Measurements from ENCODE around the gene GOLGA1. TPM values are rescaled to one million over a fixed set of nuclear protein-coding genes. Genes with fewer than 3 reads are reported as not detected.

GOLGA1 gene
- total and polyA plus RNA-seq, 9 of the 15 experiments (the other 6 are each of a cell fraction or from before 2014, with no cell fraction given): 2.9 to 15.9 (median 8.5) TPM

GRCh38 chr9:124855944-124856765, 84.7 kb downstream of the GOLGA1 start (continued):
- TF ChIP-seq PML (IDR thresholded peaks at IDR 0.05; ENCODE audit: low read length) (no peak; the same call in 1 of the 2 replicates), ZNF143 (CRISPR knock-in tag; IDR thresholded peaks at IDR 0.05) (no peak), ZNF354B (CRISPR knock-in tag; IDR thresholded peaks at IDR 0.05) (no peak), BRF2 (IDR thresholded peaks at IDR 0.05; ENCODE audit: borderline replicate concordance, insufficient read depth, insufficient read length) (no peak), RBFOX2 (IDR thresholded peaks at IDR 0.05; ENCODE audit: low read depth, low read length) (peak; percentile 81), MLX (CRISPR knock-in tag; conservative IDR thresholded peaks at IDR 0.05) (no peak), ZNF740 (CRISPR knock-in tag; IDR thresholded peaks at IDR 0.05) (no peak), ZNF740 (tag; IDR thresholded peaks at IDR 0.05) (no peak), SREBF1 (IDR thresholded peaks at IDR 0.05; ENCODE audit: borderline replicate concordance, low read depth, low read length) (no peak), MAZ (CRISPR knock-in tag; conservative IDR thresholded peaks at IDR 0.05 in 1 of 2, IDR thresholded peaks at IDR 0.05 in 1 of 2) (no peak), CAMTA2 (CRISPR knock-in tag; conservative IDR thresholded peaks at IDR 0.05) (no peak), GABPA (tag; conservative IDR thresholded peaks at IDR 0.05; ENCODE audit: low read depth) (no peak), HINFP (tag; conservative IDR thresholded peaks at IDR 0.05; ENCODE audit: low read depth) (no peak), ZBTB5 (IDR thresholded peaks at IDR 0.05) (no peak), DPF2 (IDR thresholded peaks at IDR 0.05) (no peak), SIRT6 (IDR thresholded peaks at IDR 0.05; ENCODE audit: low read depth, low read length) (peak; percentile 23)
- TF ChIP-seq, protein P1, sequence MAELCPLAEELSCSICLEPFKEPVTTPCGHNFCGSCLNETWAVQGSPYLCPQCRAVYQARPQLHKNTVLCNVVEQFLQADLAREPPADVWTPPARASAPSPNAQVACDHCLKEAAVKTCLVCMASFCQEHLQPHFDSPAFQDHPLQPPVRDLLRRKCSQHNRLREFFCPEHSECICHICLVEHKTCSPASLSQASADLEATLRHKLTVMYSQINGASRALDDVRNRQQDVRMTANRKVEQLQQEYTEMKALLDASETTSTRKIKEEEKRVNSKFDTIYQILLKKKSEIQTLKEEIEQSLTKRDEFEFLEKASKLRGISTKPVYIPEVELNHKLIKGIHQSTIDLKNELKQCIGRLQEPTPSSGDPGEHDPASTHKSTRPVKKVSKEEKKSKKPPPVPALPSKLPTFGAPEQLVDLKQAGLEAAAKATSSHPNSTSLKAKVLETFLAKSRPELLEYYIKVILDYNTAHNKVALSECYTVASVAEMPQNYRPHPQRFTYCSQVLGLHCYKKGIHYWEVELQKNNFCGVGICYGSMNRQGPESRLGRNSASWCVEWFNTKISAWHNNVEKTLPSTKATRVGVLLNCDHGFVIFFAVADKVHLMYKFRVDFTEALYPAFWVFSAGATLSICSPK (IDR thresholded peaks at IDR 0.05; ENCODE audit: borderline replicate concordance): no peak
